Fibroblast of lung (primary cell): ENCODE data around the gene MEIS2.

Experiments used
- CTCF ChIP-seq, 2 donors: IDR thresholded peaks in 1 of 2; conservative IDR thresholded peaks in 1 of 2; 1 replicate in 1 of 2; 2 replicates in 1 of 2; pipeline ENCODE4 v1.5.1; 2011 to 2012; ENCODE audit warnings: low read length in 2 of 2, control low read depth in 1 of 2, inconsistent platforms in 1 of 2, low read depth in 1 of 2, mild to moderate bottlenecking in 1 of 2
- EZH2 ChIP-seq: IDR thresholded peaks from 2 replicates; pipeline ENCODE4 v1.5.1; 2012; ENCODE audit warnings: low read length, control low read depth, mild to moderate bottlenecking; ENCODE audit errors: missing control alignments

GRCh38 chr15:36940636-36941260 lies 159.6 kb downstream of the MEIS2 start:
- TF ChIP-seq CTCF (conservative IDR thresholded peaks at IDR 0.05 in 1 of 2, IDR thresholded peaks at IDR 0.05 in 1 of 2; ENCODE audit: low read depth in 1 of 2, low read length in 2 of 2) (no peak), EZH2 (no peak)
